ENCODE data around the gene STK24. TPM values are rescaled to one million over a fixed set of nuclear protein-coding genes. Genes with fewer than 3 reads are reported as not detected.

STK24 gene
- total RNA-seq, 1 donor from 2014 or later: 66.2 TPM

- no peak overlapping the region for H3K27ac ChIP-seq (replicated peaks)
- no peak for DNase-seq
- H3K4me1 ChIP-seq: peaks cover 95% of the 10 kb centered on the region
- H3K4me3 ChIP-seq: no peak overlapping the region
- no peaks in the 10 kb centered on the region for H3K9me3 ChIP-seq (replicated peaks)
- H3K36me3 ChIP-seq: no peaks in the 10 kb centered on the region
- H3K27me3 ChIP-seq (ENCODE audit: low read depth): no peaks in the 10 kb centered on the region
- TF ChIP-seq, protein P1, sequence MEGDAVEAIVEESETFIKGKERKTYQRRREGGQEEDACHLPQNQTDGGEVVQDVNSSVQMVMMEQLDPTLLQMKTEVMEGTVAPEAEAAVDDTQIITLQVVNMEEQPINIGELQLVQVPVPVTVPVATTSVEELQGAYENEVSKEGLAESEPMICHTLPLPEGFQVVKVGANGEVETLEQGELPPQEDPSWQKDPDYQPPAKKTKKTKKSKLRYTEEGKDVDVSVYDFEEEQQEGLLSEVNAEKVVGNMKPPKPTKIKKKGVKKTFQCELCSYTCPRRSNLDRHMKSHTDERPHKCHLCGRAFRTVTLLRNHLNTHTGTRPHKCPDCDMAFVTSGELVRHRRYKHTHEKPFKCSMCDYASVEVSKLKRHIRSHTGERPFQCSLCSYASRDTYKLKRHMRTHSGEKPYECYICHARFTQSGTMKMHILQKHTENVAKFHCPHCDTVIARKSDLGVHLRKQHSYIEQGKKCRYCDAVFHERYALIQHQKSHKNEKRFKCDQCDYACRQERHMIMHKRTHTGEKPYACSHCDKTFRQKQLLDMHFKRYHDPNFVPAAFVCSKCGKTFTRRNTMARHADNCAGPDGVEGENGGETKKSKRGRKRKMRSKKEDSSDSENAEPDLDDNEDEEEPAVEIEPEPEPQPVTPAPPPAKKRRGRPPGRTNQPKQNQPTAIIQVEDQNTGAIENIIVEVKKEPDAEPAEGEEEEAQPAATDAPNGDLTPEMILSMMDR (IDR thresholded peaks at IDR 0.05; ENCODE audit: borderline replicate concordance): no peak
- intact Hi-C loops (cut with micrococcal nuclease): no loop called here
Measured at GRCh38 chr13:98557937-98558792, 18.7 kb downstream of the STK24 start.

DNA sequence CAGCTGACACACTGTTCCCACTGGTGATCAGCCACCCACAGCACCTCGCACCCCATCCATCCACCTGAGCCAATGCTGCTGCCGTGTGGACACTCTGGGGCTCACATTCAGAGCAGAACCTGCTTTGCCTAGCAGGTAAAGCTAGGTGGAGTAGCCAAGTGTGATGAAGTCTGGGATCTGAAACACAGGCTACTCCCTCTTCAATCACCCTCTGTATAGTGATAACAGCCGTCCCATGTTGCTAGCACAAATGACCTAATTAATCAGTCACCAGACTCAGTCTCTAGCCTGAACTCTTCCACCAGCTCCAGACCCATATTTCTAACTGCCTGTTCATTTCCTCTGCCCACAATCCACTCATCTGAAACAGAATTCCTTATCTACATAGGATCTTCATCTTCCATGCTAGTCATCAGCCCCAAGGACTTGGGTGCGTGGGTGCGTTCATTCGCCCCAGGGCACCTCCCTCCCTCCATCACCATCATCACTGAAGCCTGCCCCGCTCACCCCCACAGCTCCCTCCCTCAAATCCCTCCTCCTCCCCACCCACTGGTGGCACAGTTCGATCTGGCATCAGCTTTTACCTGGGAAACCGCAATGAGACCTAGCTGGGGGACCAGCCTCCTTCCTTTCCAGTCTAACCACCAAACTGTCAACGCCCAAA, 19.8 kb downstream of the STK24 start:
- intact Hi-C loops (cut with micrococcal nuclease): no loop called here

DNA sequence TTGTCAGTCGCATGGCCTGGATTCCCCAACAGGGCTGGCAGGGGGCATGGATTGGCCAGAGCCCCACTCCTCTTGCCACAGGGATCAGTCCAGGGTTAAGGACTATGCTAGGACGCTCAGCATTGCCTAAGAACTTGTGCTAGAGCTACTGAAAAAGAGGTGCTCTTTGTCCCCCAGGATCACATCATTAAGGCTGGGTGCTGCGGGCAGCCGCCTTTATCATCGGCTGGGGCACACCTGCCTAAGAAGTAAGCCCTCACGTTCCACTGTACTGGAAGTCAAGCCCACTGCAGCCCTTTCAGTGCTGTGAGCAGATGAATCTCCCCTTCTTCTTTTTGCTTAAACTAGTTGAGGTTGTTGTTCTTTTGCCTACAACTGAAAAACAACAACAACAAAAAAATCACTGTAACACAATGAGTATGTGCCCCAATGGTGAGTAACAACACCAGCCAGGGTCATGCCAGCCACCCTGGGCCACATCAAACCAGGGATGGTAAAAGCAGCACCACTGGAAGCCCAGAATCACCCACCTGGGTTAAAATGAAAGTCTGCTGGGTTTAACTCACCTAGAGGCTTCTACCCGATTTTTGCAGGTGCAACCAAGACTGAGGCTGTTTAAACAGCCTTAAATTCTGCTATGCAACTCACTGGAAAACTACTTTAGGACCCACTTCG, 20.6 kb downstream of the STK24 start:
- TF ChIP-seq, protein P1 (IDR thresholded peaks at IDR 0.05; ENCODE audit: borderline replicate concordance): no peak
- H3K36me3 ChIP-seq: no peaks in the 10 kb centered on the region
- intact Hi-C loops (cut with micrococcal nuclease): no loop called here
- H3K9me3 ChIP-seq (replicated peaks): no peaks in the 10 kb centered on the region
- H3K27me3 ChIP-seq (ENCODE audit: low read depth): no peaks in the 10 kb centered on the region
- no peak for DNase-seq
- no peak overlapping the region for H3K27ac ChIP-seq (replicated peaks)
- no peak overlapping the region for H3K4me3 ChIP-seq
- H3K4me1 ChIP-seq: peaks cover 85% of the 10 kb centered on the region

More for the DNA sequence above, 19.8 kb downstream of the STK24 start:
- TF ChIP-seq, protein P1 (IDR thresholded peaks at IDR 0.05; ENCODE audit: borderline replicate concordance): peak; percentile 10
- H3K9me3 ChIP-seq (replicated peaks): no peaks in the 10 kb centered on the region
- peaks cover 93% of the 10 kb centered on the region for H3K4me1 ChIP-seq
- no peaks in the 10 kb centered on the region for H3K27me3 ChIP-seq (ENCODE audit: low read depth)
- H3K27ac ChIP-seq (replicated peaks): no peak overlapping the region
- no peaks in the 10 kb centered on the region for H3K36me3 ChIP-seq
- DNase-seq: no peak
- no peak overlapping the region for H3K4me3 ChIP-seq

DNA sequence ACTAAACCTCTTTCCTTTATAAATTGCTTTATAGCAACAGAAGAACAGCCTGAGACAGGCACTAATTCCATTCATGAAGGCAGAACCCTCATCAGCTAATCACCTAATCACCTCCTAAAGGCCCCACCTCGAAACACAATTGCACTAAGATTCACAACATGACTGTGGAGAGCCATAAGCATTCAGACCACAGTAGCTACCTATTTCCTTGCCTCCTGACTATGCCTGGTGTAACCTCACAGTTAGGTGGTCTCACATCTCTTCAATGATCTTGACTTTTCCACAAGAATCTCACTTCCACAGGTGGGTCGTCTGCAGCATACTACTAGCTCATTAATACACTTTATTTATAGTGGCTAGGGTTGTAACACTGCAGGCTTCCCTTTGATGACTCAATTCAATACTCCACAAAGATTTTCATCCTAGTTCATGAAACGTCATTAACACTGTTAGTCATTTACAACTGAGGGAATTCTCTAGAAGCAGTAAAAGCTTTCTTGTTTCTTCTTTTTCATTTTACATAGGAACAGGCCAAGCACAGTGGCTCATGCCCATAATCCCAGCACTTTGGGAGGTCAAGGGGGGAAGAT, 27.1 kb downstream of the STK24 start:
- Histone ChIP-seq H3K4me3 (no peak overlapping the region), H3K36me3 (peaks cover 14% of the 10 kb centered on the region), H3K9me3 (replicated peaks) (no peaks in the 10 kb centered on the region), H3K27ac (replicated peaks) (no peak overlapping the region), H3K4me1 (peaks cover 70% of the 10 kb centered on the region), H3K27me3 (ENCODE audit: low read depth) (no peaks in the 10 kb centered on the region)
- TF ChIP-seq, protein P1 (IDR thresholded peaks at IDR 0.05; ENCODE audit: borderline replicate concordance): no peak
- intact Hi-C loops (cut with micrococcal nuclease): no loop called here
- DNase-seq: no peak

GRCh38 chr13:98549006-98549727, 27.7 kb downstream of the STK24 start:
- intact Hi-C loops (cut with micrococcal nuclease): no loop called here
- H3K27ac ChIP-seq (replicated peaks): no peak overlapping the region
- no peak for DNase-seq
- H3K4me3 ChIP-seq: no peak overlapping the region
- TF ChIP-seq, protein P1 (IDR thresholded peaks at IDR 0.05; ENCODE audit: borderline replicate concordance): no peak
- H3K9me3 ChIP-seq (replicated peaks): no peaks in the 10 kb centered on the region
- H3K27me3 ChIP-seq (ENCODE audit: low read depth): no peaks in the 10 kb centered on the region
- peaks cover 14% of the 10 kb centered on the region for H3K36me3 ChIP-seq
- H3K4me1 ChIP-seq: peaks cover 70% of the 10 kb centered on the region

Data from left ventricle myocardium inferior (tissue), 1 donor.